A549 (cell line): ENCODE data around the gene DIPK1B.

ENCODE experiments used
- CEBPB ChIP-seq, 2 experiments: fragments of >200 bp in 1 of 2; sonication (Bioruptor Twin) in 1 of 2; formaldehyde crosslinking in 1 of 2; IDR thresholded peaks; 2 replicates each; pipeline ENCODE4 v1.6.1; 2012 to 2016
- CTCF ChIP-seq: fragments of >200 bp; sonication (Bioruptor Twin); formaldehyde crosslinking; IDR thresholded peaks from 3 replicates; pipeline ENCODE4 v1.5.1; 2016
- EP300 ChIP-seq, 2 experiments: fragments of >200 bp; sonication (Bioruptor Twin); formaldehyde crosslinking; IDR thresholded peaks; 2 replicates in 1 of 2; 3 replicates in 1 of 2; pipeline ENCODE4 v1.6.1; 2016 to 2017
- JUN ChIP-seq, 2 experiments: fragments of >200 bp; sonication (Bioruptor Twin); formaldehyde crosslinking; IDR thresholded peaks; 2 replicates in 1 of 2; 3 replicates in 1 of 2; pipeline ENCODE4 v1.6.1; 2016 to 2017
- JUNB ChIP-seq: fragments of >200 bp; sonication (Bioruptor Twin); formaldehyde crosslinking; IDR thresholded peaks from 2 replicates; pipeline ENCODE4 v1.6.1; 2016
- PBX3 ChIP-seq: IDR thresholded peaks from 2 replicates; pipeline ENCODE4 v1.6.1; 2012
- POLR2A ChIP-seq: IDR thresholded peaks from 2 replicates; pipeline ENCODE4 v1.6.1; 2012; ENCODE audit warnings: mild to moderate bottlenecking, low read length
- RCOR1 ChIP-seq: fragments of 150-350 bp; IDR thresholded peaks from 2 replicates; pipeline ENCODE4 v1.6.1; 2014; ENCODE audit warnings: antibody characterized with exemption, low read length, low read depth
- REST ChIP-seq: fragments of 200-600 bp; sonication (generic); IDR thresholded peaks from 2 replicates; pipeline ENCODE4 v1.6.1; 2016; ENCODE audit warnings: antibody characterized with exemption, mild to moderate bottlenecking, moderate library complexity
- SREBF2 ChIP-seq: fragments of 450-650 bp; IDR thresholded peaks from 2 replicates; pipeline ENCODE4 v1.6.1; 2014; ENCODE audit warnings: mild to moderate bottlenecking, moderate library complexity
- TP53 ChIP-seq: fragments of 250-450 bp; sonication (Bioruptor Pico); IDR thresholded peaks from 2 replicates; pipeline ENCODE4 v1.5.0; 2021; ENCODE audit warnings: mild to moderate bottlenecking, moderate library complexity
- ZFP36 ChIP-seq: fragments of 450-650 bp; IDR thresholded peaks from 2 replicates; pipeline ENCODE4 v1.6.1; 2014; ENCODE audit warnings: borderline replicate concordance; ENCODE audit not compliant: partially characterized antibody

- no peak for TF ChIP-seq RCOR1
- no peak for TF ChIP-seq JUNB
- TF ChIP-seq TP53 = no peak
- TF ChIP-seq ZFP36 = no peak
- no peak for TF ChIP-seq PBX3
- no peak for TF ChIP-seq REST
- TF ChIP-seq CTCF = no peak
- no peak for TF ChIP-seq CEBPB (IDR thresholded peaks at IDR 0.05)
- TF ChIP-seq JUN (IDR thresholded peaks at IDR 0.05) = no peak
- TF ChIP-seq EP300 (IDR thresholded peaks at IDR 0.05) = no peak
- TF ChIP-seq POLR2A = no peak
- no peak for TF ChIP-seq SREBF2
Observed at GRCh38 chr9:136684339-136684738, 28.0 kb upstream of the DIPK1B start.
